MCF 10A (cell line): Measurements from ENCODE around the gene CDC14B. TPM values are rescaled to one million over a fixed set of nuclear protein-coding genes. Genes with fewer than 3 reads are reported as not detected.

Source experiments
- BruUV-seq: library from RNA; stranded (reverse); fragments of 400-500 nt; replicated peaks from 2 replicates; lab custom pipeline; 2021; lab: Mats Ljungman, UMichigan
- CTCF ChIA-PET: fragments of 300-600 bp; sonication (Branson Sonifier 250); formaldehyde crosslinking; extraction: SDS; loops from one replicate; lab custom pipeline; 2021; ENCODE audit warnings: antibody characterized with exemption, inconsistent platforms; lab: Yijun Ruan, JAX
- POLR2A ChIA-PET: fragments of 300-600, 350-650 bp; sonication (Branson Sonifier 250); formaldehyde crosslinking; extraction: SDS; loops from one replicate; lab custom pipeline; 2020; ENCODE audit warnings: antibody characterized with exemption, inconsistent platforms; lab: Yijun Ruan, JAX
- DNase-seq: peaks from one replicate; pipeline ENCODE4 v3.0.0-alpha.2; 2018; ENCODE audit not compliant: unreplicated experiment
- H3K27ac Mint-ChIP-seq: one replicate; pipeline ENCODE4 v1.8.0; 2022; ENCODE audit warnings: mild to moderate bottlenecking, low read depth, mixed read lengths; ENCODE audit not compliant: unreplicated experiment
- H3K27me3 Mint-ChIP-seq: one replicate; pipeline ENCODE4 v1.8.0; 2022; ENCODE audit warnings: mixed read lengths; ENCODE audit not compliant: insufficient read depth, unreplicated experiment
- H3K36me3 Mint-ChIP-seq: one replicate; pipeline ENCODE4 v1.8.0; 2022; ENCODE audit warnings: mild to moderate bottlenecking, moderate library complexity, mixed read lengths; ENCODE audit not compliant: insufficient read depth, unreplicated experiment
- H3K4me1 Mint-ChIP-seq: one replicate; pipeline ENCODE4 v1.8.0; 2022; ENCODE audit warnings: mixed read lengths; ENCODE audit not compliant: insufficient read depth, unreplicated experiment
- H3K4me3 Mint-ChIP-seq: one replicate; pipeline ENCODE4 v1.8.0; 2022; ENCODE audit warnings: mild to moderate bottlenecking, moderate library complexity, mixed read lengths; ENCODE audit not compliant: unreplicated experiment
- H3K9me3 Mint-ChIP-seq: one replicate; pipeline ENCODE4 v1.8.0; 2022; ENCODE audit warnings: mixed read lengths; ENCODE audit not compliant: unreplicated experiment
- intact Hi-C: fragments of 100-400 bp; cut with micrococcal nuclease; formaldehyde crosslinking; loops from 2 replicates; pipeline ENCODE4 v1.14.1; 2022
- total RNA-seq: library from RNA; stranded (reverse); gene quantifications from 2 replicates; pipeline ENCODE4 v1.2.3, GENCODE V29; 2022
- TF ChIP-seq, protein P1 (sequence below): fragments of 200-600 bp; IDR thresholded peaks from one replicate; pipeline ENCODE4 v1.8.0; 2022; ENCODE audit warnings: antibody characterized with exemption, mild to moderate bottlenecking; ENCODE audit not compliant: unreplicated experiment

Gene CDC14B
- total RNA-seq, 1 experiment from 2014 or later: 7.0 TPM

DNA sequence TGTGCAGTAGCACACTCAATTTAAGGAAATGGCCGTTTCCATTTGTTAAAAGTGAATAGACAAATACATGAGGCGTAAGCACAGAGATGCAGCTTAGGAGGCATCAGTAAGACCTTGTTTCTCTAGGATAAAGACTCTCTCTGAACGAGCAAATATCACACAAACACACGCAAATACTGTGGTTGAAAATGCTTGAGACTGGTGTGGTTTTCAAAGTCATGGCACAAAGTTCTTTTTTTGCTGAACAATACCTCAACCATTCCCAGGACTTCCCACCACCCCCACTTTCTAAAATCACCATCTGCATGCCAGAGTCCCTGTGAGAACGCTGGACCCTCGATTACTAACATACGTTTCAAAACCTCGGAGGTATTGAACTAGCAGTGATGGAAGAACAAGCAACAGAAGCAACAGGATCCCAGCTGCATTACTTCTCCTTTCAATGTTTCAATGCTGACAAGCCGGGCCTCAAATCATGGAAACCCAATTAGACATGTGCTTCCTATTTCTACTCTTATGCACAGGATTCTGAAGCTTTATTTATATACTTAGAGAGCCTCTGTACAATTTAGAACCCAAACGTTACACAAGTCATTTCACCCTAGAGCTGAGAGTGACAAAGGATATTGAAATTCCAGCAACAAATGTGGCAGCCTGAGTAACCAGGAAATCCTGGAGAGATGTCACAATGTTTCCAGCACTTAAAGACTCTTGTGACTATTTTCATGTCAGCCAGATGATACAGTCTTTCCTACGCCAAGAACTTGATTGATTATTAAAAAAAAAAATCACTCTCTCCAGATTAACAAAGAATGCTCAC, 63.9 kb downstream of the CDC14B start:
- H3K36me3 Mint-ChIP-seq: no peaks in the 10 kb centered on the region
- CTCF ChIA-PET: interaction anchor here (1.1 kb wide), 1 partner anchor 10 kb away, joined by 4 read pairs; no protein-coding TSS in a partner anchor
- no peaks in the 10 kb centered on the region for H3K4me1 Mint-ChIP-seq
- no peak overlapping the region for H3K27ac Mint-ChIP-seq
- POLR2A ChIA-PET: interaction anchor here (1.0 kb wide), 1 partner anchor 12 kb away, joined by 3 read pairs; no protein-coding TSS in a partner anchor
- intact Hi-C loops: no loop called here
- no peak overlapping the region for H3K4me3 Mint-ChIP-seq
- H3K9me3 Mint-ChIP-seq: no peaks in the 10 kb centered on the region
- no TSS peak for BruUV-seq
- TF ChIP-seq, protein P1, sequence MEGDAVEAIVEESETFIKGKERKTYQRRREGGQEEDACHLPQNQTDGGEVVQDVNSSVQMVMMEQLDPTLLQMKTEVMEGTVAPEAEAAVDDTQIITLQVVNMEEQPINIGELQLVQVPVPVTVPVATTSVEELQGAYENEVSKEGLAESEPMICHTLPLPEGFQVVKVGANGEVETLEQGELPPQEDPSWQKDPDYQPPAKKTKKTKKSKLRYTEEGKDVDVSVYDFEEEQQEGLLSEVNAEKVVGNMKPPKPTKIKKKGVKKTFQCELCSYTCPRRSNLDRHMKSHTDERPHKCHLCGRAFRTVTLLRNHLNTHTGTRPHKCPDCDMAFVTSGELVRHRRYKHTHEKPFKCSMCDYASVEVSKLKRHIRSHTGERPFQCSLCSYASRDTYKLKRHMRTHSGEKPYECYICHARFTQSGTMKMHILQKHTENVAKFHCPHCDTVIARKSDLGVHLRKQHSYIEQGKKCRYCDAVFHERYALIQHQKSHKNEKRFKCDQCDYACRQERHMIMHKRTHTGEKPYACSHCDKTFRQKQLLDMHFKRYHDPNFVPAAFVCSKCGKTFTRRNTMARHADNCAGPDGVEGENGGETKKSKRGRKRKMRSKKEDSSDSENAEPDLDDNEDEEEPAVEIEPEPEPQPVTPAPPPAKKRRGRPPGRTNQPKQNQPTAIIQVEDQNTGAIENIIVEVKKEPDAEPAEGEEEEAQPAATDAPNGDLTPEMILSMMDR: no peak
- H3K27me3 Mint-ChIP-seq: no peaks in the 10 kb centered on the region
- no peak for DNase-seq

- H3K4me3 Mint-ChIP-seq: no peak overlapping the region
- no peaks in the 10 kb centered on the region for H3K9me3 Mint-ChIP-seq
- no peaks in the 10 kb centered on the region for H3K36me3 Mint-ChIP-seq
- H3K4me1 Mint-ChIP-seq: no peaks in the 10 kb centered on the region
- ChIA-PET CTCF (interaction anchor here (0.6 to 1.1 kb wide), 3 partner anchors 11 to 113 kb away, joined by 3 to 4 read pairs (median 3); no protein-coding TSS in a partner anchor), POLR2A (interaction anchor here (0.7 kb wide), 1 partner anchor 41 kb away, joined by 3 read pairs; no protein-coding TSS in a partner anchor)
- H3K27ac Mint-ChIP-seq: no peak overlapping the region
- BruUV-seq: no TSS peak
- H3K27me3 Mint-ChIP-seq: no peaks in the 10 kb centered on the region
- TF ChIP-seq, protein P1: no peak
- DNase-seq: no peak
- intact Hi-C loops: no loop called here
These were observed 64.7 kb downstream of the CDC14B start for GRCh38 chr9:96554801-96555566.

- Mint-ChIP-seq H3K36me3 (no peaks in the 10 kb centered on the region), H3K4me3 (no peak overlapping the region), H3K27ac (no peak overlapping the region), H3K4me1 (no peaks in the 10 kb centered on the region), H3K27me3 (no peaks in the 10 kb centered on the region), H3K9me3 (no peaks in the 10 kb centered on the region)
- BruUV-seq: no TSS peak
- CTCF ChIA-PET: interaction anchor here (0.8 kb wide), 1 partner anchor 44 kb away, joined by 3 read pairs; no protein-coding TSS in a partner anchor
- no peak for DNase-seq
- POLR2A ChIA-PET: interaction anchor here (0.7 kb wide), 1 partner anchor 40 kb away, joined by 3 read pairs; no protein-coding TSS in a partner anchor
- TF ChIP-seq, protein P1: no peak
- intact Hi-C loops: no loop called here
These were observed 65.3 kb downstream of the CDC14B start for GRCh38 chr9:96554326-96554725.

DNA sequence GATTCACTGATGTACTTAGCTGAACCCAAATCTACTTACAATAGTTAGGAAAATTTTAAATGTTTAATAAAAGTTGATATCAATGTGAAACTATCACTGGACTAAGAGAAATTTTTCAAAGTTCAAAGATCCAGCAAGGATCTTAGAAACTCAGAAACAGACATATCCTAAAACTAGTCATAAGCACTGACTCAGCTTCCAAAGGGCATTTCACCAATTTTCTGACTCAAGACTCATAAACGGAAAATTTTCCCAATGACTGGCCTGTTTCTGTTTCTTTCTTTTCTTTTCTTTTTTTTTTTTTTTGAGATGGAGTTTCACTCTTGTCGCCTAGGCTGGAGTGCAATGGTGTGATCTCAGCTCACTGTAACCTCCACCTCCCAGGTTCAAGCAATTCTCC, 66.6 kb downstream of the CDC14B start:
- Mint-ChIP-seq H3K36me3 (no peaks in the 10 kb centered on the region), H3K27me3 (no peaks in the 10 kb centered on the region), H3K27ac (no peak overlapping the region), H3K9me3 (no peaks in the 10 kb centered on the region), H3K4me3 (no peak overlapping the region), H3K4me1 (no peaks in the 10 kb centered on the region)
- intact Hi-C loops: no loop called here
- DNase-seq: peak; percentile 22
- TF ChIP-seq, protein P1: no peak
- CTCF ChIA-PET: interaction anchor here (0.6 kb wide), 1 partner anchor 557 kb away, joined by 4 read pairs; no protein-coding TSS in a partner anchor
- POLR2A ChIA-PET: no interaction called here
- BruUV-seq: no TSS peak
